Prostate gland (tissue), 2 donors: ENCODE measurements around the gene CBX2.

Experiments
- POLR2A ChIP-seq: fragments of 450-650 bp; IDR thresholded peaks from one replicate; pipeline ENCODE4 v1.6.1; 2016; ENCODE audit warnings: antibody characterized with exemption, mild to moderate bottlenecking
- POLR2AphosphoS5 ChIP-seq: sonication (generic); formaldehyde crosslinking; IDR thresholded peaks from one replicate; pipeline ENCODE4 v1.6.1; 2017; ENCODE audit warnings: antibody characterized with exemption
- TF ChIP-seq, protein P1 (sequence below), 4 experiments: fragments of 200-600 bp in 2 of 4; fragments of 450-650 bp in 2 of 4; sonication (generic) in 2 of 4; IDR thresholded peaks; 1 replicate in 3 of 4; 2 replicates in 1 of 4; pipeline ENCODE4 v1.5.1; 2016 to 2019; ENCODE audit warnings: antibody characterized with exemption in 4 of 4, mild to moderate bottlenecking in 2 of 4, moderate library complexity in 2 of 4

- TF ChIP-seq POLR2A (no peak), POLR2AphosphoS5 (no peak)
- TF ChIP-seq, protein P1, sequence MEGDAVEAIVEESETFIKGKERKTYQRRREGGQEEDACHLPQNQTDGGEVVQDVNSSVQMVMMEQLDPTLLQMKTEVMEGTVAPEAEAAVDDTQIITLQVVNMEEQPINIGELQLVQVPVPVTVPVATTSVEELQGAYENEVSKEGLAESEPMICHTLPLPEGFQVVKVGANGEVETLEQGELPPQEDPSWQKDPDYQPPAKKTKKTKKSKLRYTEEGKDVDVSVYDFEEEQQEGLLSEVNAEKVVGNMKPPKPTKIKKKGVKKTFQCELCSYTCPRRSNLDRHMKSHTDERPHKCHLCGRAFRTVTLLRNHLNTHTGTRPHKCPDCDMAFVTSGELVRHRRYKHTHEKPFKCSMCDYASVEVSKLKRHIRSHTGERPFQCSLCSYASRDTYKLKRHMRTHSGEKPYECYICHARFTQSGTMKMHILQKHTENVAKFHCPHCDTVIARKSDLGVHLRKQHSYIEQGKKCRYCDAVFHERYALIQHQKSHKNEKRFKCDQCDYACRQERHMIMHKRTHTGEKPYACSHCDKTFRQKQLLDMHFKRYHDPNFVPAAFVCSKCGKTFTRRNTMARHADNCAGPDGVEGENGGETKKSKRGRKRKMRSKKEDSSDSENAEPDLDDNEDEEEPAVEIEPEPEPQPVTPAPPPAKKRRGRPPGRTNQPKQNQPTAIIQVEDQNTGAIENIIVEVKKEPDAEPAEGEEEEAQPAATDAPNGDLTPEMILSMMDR (IDR thresholded peaks at IDR 0.05) = no peak
Measured at GRCh38 chr17:79788455-79788854, 10.5 kb downstream of the CBX2 start.
